Activated naive CD8-positive, alpha-beta T cell treated with anti-CD3 and anti-CD28 coated beads, Interleukin-2, amount 10 ng/mL, durations not matched to agents 7 days and 5 days (primary cell): ENCODE measurements around the gene UFC1. TPM values are rescaled to one million over a fixed set of nuclear protein-coding genes. Genes with fewer than 3 reads are reported as not detected.

Experiments used
- ATAC-seq: fragments of 150-1000 bp; cut with Tn5 transposase; one replicate; pipeline ENCODE4 v1.10.0; 2021; ENCODE audit warnings: low read depth, moderate library complexity
- POLR2A ChIA-PET: fragments of 350-600 bp; sonication (Branson Sonifier 250); formaldehyde crosslinking; loops from one replicate; lab custom pipeline; 2021; ENCODE audit warnings: antibody characterized with exemption; lab: Charles Lee
- DNase-seq: peaks from one replicate; pipeline ENCODE4 v3.0.0; 2021
- H3K27ac Mint-ChIP-seq: one replicate; pipeline ENCODE4 v1.8.0; 2022; ENCODE audit warnings: mild to moderate bottlenecking, mixed read lengths
- H3K27me3 Mint-ChIP-seq: one replicate; pipeline ENCODE4 v1.8.0; 2022; ENCODE audit warnings: mild to moderate bottlenecking, moderate library complexity, mixed read lengths
- H3K36me3 Mint-ChIP-seq: one replicate; pipeline ENCODE4 v1.8.0; 2021; ENCODE audit warnings: mild to moderate bottlenecking, mixed read lengths
- H3K4me1 Mint-ChIP-seq: one replicate; pipeline ENCODE4 v1.8.0; 2021; ENCODE audit warnings: mixed read lengths
- H3K4me3 Mint-ChIP-seq: one replicate; pipeline ENCODE4 v1.8.0; 2022; ENCODE audit warnings: mild to moderate bottlenecking, moderate library complexity, mixed read lengths
- H3K9me3 Mint-ChIP-seq: one replicate; pipeline ENCODE4 v1.8.0; 2021; ENCODE audit warnings: mixed read lengths
- total RNA-seq, 2 experiments: library from RNA; stranded (reverse); gene quantifications; one replicate each; pipeline ENCODE4 v1.2.3, GENCODE V29; 2021

The UFC1 gene
- total RNA-seq, 2 experiments from 2014 or later = 95.9 to 98.1 TPM

DNA sequence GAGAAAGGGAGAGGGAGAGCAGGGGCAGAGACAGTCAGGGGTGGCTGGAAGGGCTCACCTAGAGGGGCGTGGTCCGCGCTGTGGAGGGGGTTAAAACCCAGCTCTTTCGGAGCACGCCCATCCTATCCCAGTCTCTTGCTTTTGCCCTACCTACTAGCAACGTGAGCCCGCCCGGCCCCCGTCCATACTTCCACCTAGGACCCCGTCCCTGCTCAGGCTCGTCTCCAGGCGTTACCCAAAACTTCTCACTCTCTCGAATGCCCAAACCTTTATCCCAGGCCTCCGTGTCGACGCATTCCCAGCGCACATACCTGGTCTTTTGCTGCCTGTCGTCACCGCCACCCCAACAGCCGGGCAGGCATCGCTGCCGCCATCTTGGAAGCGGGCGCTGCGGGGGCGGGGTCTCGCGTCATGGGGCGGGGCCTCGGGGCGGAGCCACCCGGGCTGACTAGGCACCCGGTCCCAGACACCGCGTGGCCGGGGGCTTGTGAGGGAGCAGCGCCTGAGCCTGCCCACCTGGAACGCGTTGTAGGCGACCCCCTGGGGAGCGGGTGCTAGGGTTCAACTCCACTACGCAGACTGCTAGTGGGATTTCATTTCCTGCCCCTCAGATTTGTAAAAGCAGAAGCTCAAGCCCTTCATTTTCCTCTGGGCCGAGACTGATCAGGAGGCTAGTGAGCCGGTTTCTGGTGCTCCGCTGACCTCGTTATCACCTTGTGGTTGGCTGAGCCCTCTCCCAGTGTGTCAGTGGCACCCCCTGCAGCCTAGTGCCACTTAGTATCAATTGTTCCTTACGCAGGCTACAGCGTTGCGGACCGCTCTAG lies 23.5 kb downstream of the UFC1 start, which contains the start of gene B4GALT3:
B4GALT3 (minus strand) TSS at position 396 of the 824 bp plus-strand sequence. CDS start 1,447 bp downstream, outside the sequence.
- Mint-ChIP-seq H3K36me3 (peaks cover 25% of the 10 kb centered on the region), H3K9me3 (no peaks in the 10 kb centered on the region), H3K27me3 (no peaks in the 10 kb centered on the region), H3K4me3 (peak within 1 kb of the TSS; percentile 99), H3K27ac (peak within 1 kb of the TSS; percentile 98), H3K4me1 (peaks cover 49% of the 10 kb centered on the region)
- DNase-seq (peak; percentile 100), ATAC-seq (peak; percentile 86)
- POLR2A ChIA-PET = interaction anchor here (0.6 to 3.3 kb wide), 9 partner anchors 8 to 132 kb away, joined by 3 to 37 read pairs (median 6); partner anchors contain the start of genes DEDD, NDUFS2, PPOX and UFC1

- H3K36me3 Mint-ChIP-seq = peaks cover 21% of the 10 kb centered on the region
- no peak for DNase-seq
- H3K4me3 Mint-ChIP-seq = peak overlapping the region; percentile 99
- POLR2A ChIA-PET = interaction anchor here (0.6 to 3.3 kb wide), 8 partner anchors 9 to 132 kb away, joined by 3 to 37 read pairs (median 6); partner anchors contain the start of genes DEDD, NDUFS2, PPOX and UFC1
- H3K9me3 Mint-ChIP-seq = no peaks in the 10 kb centered on the region
- no peak for ATAC-seq
- no peaks in the 10 kb centered on the region for H3K27me3 Mint-ChIP-seq
- peaks cover 52% of the 10 kb centered on the region for H3K4me1 Mint-ChIP-seq
- peak overlapping the region; percentile 98 for H3K27ac Mint-ChIP-seq
Observed at GRCh38 chr1:161177936-161178244, 24.1 kb downstream of the UFC1 start.

DNA sequence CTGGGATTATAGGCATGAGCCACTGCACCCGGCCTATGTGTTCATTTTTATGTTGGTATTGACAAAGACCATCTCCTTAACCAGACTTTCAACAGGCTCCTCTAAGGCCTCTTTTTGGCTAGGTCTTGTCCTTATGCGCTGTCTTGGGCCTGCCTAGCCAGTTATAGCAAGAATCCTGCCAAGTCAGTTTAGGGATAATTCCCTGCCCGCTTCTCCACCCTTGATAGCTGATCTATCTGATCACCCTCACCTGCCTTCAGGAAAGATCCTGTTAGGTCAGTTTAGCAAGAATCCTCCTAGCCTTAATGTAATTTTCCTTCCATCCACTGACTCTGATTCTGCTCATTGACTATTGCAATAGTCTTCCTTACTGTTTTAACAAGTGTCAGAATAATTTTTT lies 25.9 kb downstream of the UFC1 start:
- Mint-ChIP-seq H3K27ac (peak overlapping the region; percentile 23), H3K27me3 (no peaks in the 10 kb centered on the region), H3K4me1 (peaks cover 61% of the 10 kb centered on the region), H3K9me3 (no peaks in the 10 kb centered on the region), H3K4me3 (no peak overlapping the region), H3K36me3 (peaks cover 16% of the 10 kb centered on the region)
- ATAC-seq (no peak), DNase-seq (no peak)
- POLR2A ChIA-PET = interaction anchor here (1.5 to 4.7 kb wide), 3 partner anchors 13 to 46 kb away, joined by 5 to 53 read pairs (median 38); partner anchors contain the start of genes APOA2, NDUFS2, PPOX and TOMM40L

DNA sequence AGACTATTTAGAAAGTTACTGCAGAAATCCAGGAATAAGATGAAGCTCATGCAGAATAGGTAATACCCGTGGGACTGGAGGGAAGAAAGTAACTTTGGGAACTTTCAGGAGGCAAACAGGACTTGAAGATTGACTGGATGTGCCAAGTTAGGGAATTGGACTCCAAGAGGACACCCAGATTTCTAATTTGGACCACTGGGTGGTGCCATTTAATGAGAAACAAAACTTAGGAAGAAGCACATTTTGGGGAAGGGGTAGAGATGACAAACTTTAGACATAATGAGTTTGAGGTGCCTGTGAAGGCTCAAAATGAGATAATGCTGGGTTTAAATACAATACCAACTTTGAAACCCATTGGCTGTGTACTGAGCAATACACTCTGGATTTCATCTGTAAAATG lies 26.9 kb downstream of the UFC1 start:
- H3K27me3 Mint-ChIP-seq = no peaks in the 10 kb centered on the region
- H3K4me3 Mint-ChIP-seq = no peak overlapping the region
- no peak for ATAC-seq
- H3K36me3 Mint-ChIP-seq = peaks cover 10% of the 10 kb centered on the region
- DNase-seq = no peak
- POLR2A ChIA-PET = interaction anchor here (1.5 to 4.7 kb wide), 3 partner anchors 14 to 45 kb away, joined by 5 to 53 read pairs (median 38); partner anchors contain the start of genes APOA2, NDUFS2, PPOX and TOMM40L
- peaks cover 64% of the 10 kb centered on the region for H3K4me1 Mint-ChIP-seq
- no peaks in the 10 kb centered on the region for H3K9me3 Mint-ChIP-seq
- peak overlapping the region; percentile 72 for H3K27ac Mint-ChIP-seq

GRCh38 chr1:161182214-161182613 lies 28.4 kb downstream of the UFC1 start:
- peak overlapping the region; percentile 95 for H3K27ac Mint-ChIP-seq

DNA sequence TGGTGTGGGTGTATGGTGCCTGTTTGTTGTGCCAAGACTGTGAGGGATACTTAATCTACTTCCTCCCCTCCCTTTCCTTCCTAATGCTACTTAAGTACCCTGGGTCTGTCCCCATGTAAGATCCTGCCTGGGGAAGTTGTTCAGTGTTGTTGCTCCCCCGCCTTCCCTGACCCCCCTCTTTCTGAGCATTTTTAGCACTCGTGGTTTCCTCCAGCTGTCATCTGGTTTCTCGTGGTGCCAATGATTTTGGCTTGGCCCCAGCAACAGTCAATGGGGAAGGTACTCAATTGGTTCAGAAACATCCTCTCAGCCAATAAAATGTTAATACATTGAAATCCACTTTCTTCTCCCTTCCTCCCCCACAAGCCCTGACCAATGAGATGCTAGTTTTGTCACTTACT lies 31.5 kb downstream of the UFC1 start:
- H3K36me3 Mint-ChIP-seq = peaks cover 5% of the 10 kb centered on the region
- peak; percentile 81 for ATAC-seq
- no peaks in the 10 kb centered on the region for H3K27me3 Mint-ChIP-seq
- no peaks in the 10 kb centered on the region for H3K9me3 Mint-ChIP-seq
- peaks cover 64% of the 10 kb centered on the region for H3K4me1 Mint-ChIP-seq
- H3K4me3 Mint-ChIP-seq = peak overlapping the region; percentile 72
- POLR2A ChIA-PET = interaction anchor here (0.6 to 4.5 kb wide), 6 partner anchors 9 to 502 kb away, joined by 3 to 32 read pairs (median 8); partner anchors contain the start of genes NDUFS2, PPOX and TOMM40L
- peak; percentile 63 for DNase-seq
- peak overlapping the region; percentile 97 for H3K27ac Mint-ChIP-seq

More at GRCh38 chr1:161182214-161182613, 28.4 kb downstream of the UFC1 start:
- peaks cover 65% of the 10 kb centered on the region for H3K4me1 Mint-ChIP-seq
- no peaks in the 10 kb centered on the region for H3K27me3 Mint-ChIP-seq
- POLR2A ChIA-PET = interaction anchor here (0.5 to 4.7 kb wide), 16 partner anchors 9 to 475 kb away, joined by 3 to 53 read pairs (median 4); partner anchors contain the start of genes APOA2, ARHGAP30, DEDD and NDUFS2
- peak overlapping the region; percentile 69 for H3K4me3 Mint-ChIP-seq
- DNase-seq = no peak
- ATAC-seq = peak; percentile 61
- H3K9me3 Mint-ChIP-seq = no peaks in the 10 kb centered on the region
- H3K36me3 Mint-ChIP-seq = peaks cover 5% of the 10 kb centered on the region

DNA sequence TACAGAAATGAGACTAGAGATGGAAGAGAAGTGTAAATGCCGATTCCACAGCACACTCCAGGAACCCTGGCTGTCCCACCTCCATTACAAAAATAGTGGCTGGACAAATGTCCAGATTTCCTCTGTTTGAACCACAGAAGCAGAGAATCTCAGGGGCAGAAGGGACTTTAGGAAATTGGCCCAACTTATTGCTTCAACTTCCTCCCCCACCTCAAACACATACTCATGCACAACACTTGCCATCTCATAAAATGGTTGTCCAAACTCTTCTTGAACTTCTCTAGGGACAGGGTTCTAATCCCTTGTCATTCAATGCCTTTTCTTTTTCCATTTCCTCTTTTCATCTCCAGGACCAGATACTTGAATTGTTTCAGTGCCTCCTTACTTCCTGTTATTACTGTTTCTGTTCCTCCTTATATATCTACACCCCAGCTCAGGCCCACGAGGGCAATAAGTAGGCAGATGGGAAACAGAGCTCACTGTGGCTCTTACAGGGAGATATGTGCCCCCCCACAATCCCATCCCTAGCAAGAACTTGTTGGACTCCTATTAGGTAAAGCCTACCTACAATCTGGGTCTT lies 32.0 kb downstream of the UFC1 start:
- Mint-ChIP-seq H3K27ac (peak overlapping the region; percentile 97), H3K9me3 (no peaks in the 10 kb centered on the region), H3K4me1 (peaks cover 59% of the 10 kb centered on the region), H3K27me3 (no peaks in the 10 kb centered on the region), H3K36me3 (peaks cover 5% of the 10 kb centered on the region), H3K4me3 (peak overlapping the region; percentile 72)
- DNase-seq (no peak), ATAC-seq (no peak)
- POLR2A ChIA-PET = interaction anchor here (0.6 to 4.5 kb wide), 6 partner anchors 12 to 502 kb away, joined by 3 to 32 read pairs (median 8); partner anchors contain the start of genes NDUFS2, PPOX, TOMM40L and UFC1

DNA sequence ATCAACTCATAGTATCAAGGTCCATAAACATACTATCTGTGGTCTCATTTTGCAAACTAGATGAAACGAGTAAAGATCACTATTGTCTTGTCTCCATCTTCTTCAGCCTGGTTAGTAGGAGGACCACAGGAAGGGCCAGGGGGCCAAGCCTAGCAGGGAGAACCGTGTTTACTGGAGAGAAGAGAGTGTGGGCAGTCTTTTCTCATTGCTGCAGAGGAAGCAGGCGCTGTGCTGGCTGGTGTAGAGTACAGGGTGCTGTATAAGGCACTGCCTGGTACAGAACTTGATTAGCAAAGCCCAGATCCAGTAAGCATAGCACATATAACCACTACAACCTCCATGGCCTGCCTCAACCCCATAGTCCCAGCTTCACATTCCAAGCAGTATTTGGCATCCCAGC lies 33.5 kb downstream of the UFC1 start:
- ATAC-seq (no peak), DNase-seq (no peak)
- no peak overlapping the region for H3K4me3 Mint-ChIP-seq
- POLR2A ChIA-PET = interaction anchor here (2.4 to 4.5 kb wide), 2 partner anchors 15 to 22 kb away, joined by 12 to 32 read pairs; partner anchors contain the start of genes NDUFS2 and PPOX
- H3K27ac Mint-ChIP-seq = peak overlapping the region; percentile 97
- H3K27me3 Mint-ChIP-seq = no peaks in the 10 kb centered on the region
- peaks cover 5% of the 10 kb centered on the region for H3K36me3 Mint-ChIP-seq
- no peaks in the 10 kb centered on the region for H3K9me3 Mint-ChIP-seq
- peaks cover 48% of the 10 kb centered on the region for H3K4me1 Mint-ChIP-seq

DNA sequence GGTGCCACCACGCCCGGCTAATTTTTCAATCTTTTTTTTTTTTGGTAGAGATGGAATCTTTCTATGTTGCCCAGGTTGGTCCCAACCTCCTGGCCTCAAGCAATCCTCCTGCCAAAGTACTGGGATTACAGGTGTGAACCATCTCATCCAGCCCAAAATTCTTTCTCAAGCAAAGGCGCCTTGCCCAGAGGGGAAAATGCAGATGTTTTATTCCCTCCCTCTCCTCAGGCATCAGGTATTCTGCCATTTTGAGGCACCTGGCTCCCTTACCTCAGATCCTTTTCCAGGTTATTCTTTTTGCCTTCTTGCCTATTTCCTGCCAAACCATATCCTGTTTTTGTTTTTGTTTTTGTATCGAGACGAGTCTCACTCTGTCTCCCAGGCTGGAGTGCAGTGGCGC lies 34.6 kb downstream of the UFC1 start:
- H3K9me3 Mint-ChIP-seq = no peaks in the 10 kb centered on the region

GRCh38 chr1:161189036-161189435 lies 35.3 kb downstream of the UFC1 start:
- Mint-ChIP-seq H3K27ac (no peak overlapping the region), H3K36me3 (peaks cover under 1% of the 10 kb centered on the region), H3K27me3 (no peaks in the 10 kb centered on the region), H3K9me3 (no peaks in the 10 kb centered on the region), H3K4me1 (peaks cover 42% of the 10 kb centered on the region), H3K4me3 (no peak overlapping the region)
- POLR2A ChIA-PET = interaction anchor here (1.4 kb wide), 1 partner anchor 27 kb away, joined by 3 read pairs; no protein-coding TSS in a partner anchor
- DNase-seq (no peak), ATAC-seq (no peak)

More for the DNA sequence above, 34.6 kb downstream of the UFC1 start:
- Mint-ChIP-seq H3K27ac (no peak overlapping the region), H3K4me1 (peaks cover 46% of the 10 kb centered on the region), H3K4me3 (no peak overlapping the region), H3K36me3 (peaks cover 5% of the 10 kb centered on the region), H3K27me3 (no peaks in the 10 kb centered on the region)
- no peak for ATAC-seq
- POLR2A ChIA-PET = interaction anchor here (1.1 to 4.5 kb wide), 2 partner anchors 14 to 37 kb away, joined by 5 to 32 read pairs; partner anchors contain the start of genes NDUFS2 and TOMM40L
- DNase-seq = no peak

DNA sequence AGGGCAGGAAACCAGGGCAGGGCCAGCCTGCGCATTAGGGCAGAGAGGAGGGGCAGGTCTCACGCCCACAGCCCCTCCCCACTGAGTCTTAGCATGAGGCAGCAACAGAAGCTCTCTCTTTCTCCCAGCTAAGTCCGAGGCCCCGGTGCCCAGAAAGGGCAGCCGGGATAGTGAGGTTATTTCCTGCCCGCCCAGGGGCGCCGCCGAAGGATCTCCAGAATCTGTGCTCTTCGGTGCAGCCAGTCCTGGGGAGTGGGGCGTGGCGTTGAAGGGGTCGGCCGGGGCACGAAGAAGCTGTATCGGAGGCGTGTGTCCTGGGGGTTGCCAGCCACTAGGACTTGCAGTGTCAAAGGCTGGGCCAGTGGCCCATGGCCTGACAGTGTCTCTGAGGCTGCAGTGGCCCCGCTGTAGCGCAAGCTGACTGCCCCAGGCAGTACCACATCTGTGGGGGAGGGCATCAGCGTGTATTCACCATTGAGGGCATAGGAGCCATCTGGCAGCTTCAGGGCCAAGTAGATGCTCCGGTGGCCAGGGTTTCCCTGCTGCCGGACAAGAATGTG lies 37.3 kb downstream of the UFC1 start:
- no peak overlapping the region for H3K27ac Mint-ChIP-seq
- POLR2A ChIA-PET = interaction anchor here (0.9 to 4.1 kb wide), 6 partner anchors 8 to 34 kb away, joined by 3 to 22 read pairs (median 7); partner anchors contain the start of genes B4GALT3, NDUFS2 and TOMM40L
- no peak for ATAC-seq

DNA sequence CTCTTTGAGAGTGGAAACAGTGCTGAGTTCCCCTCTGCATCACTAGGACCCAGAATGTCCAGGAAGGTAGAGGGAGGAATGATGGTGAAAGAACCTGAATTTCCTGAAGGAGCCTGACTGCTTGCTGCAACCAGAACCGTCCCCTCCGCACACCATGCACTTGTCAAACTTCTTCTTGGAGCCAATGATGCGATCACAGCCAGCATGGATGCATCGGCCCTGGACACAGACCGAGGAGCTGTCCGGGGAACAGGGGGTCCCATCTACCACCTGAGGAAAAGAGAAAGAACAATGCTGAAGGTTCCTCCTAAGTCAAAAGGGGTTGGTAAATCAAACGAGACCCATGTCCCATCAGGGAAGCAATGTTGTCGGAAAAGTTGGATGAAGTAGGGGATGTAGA lies 38.2 kb downstream of the UFC1 start:
- Mint-ChIP-seq H3K4me1 (peaks cover 38% of the 10 kb centered on the region), H3K36me3 (no peaks in the 10 kb centered on the region), H3K27me3 (no peaks in the 10 kb centered on the region), H3K9me3 (no peaks in the 10 kb centered on the region), H3K4me3 (no peak overlapping the region), H3K27ac (no peak overlapping the region)
- no peak for ATAC-seq
- no peak for DNase-seq
- POLR2A ChIA-PET = interaction anchor here (1.0 to 4.1 kb wide), 6 partner anchors 9 to 33 kb away, joined by 3 to 22 read pairs (median 7); partner anchors contain the start of genes B4GALT3, NDUFS2 and TOMM40L

More for the DNA sequence above, 37.3 kb downstream of the UFC1 start:
- Mint-ChIP-seq H3K36me3 (no peaks in the 10 kb centered on the region), H3K4me1 (peaks cover 37% of the 10 kb centered on the region), H3K9me3 (no peaks in the 10 kb centered on the region), H3K27me3 (no peaks in the 10 kb centered on the region), H3K4me3 (no peak overlapping the region)
- DNase-seq = no peak
